GM19468 (cell line): Measurements from ENCODE around the gene ENDOV.
"Not testable (repeated sequence)": the region's sequence is repeated elsewhere in the genome, so short reads cannot be mapped to it uniquely, and the experiment has no call there.

Source experiments
- ATAC-seq: cut with Tn5 transposase; IDR thresholded peaks from one replicate; pipeline ENCODE4 v1.9.1; 2021; ENCODE audit warnings: mild to moderate bottlenecking, moderate library complexity, moderate number of reproducible peaks; ENCODE audit not compliant: unreplicated experiment; ENCODE audit errors: extremely low read depth

ENDOV gene

DNA sequence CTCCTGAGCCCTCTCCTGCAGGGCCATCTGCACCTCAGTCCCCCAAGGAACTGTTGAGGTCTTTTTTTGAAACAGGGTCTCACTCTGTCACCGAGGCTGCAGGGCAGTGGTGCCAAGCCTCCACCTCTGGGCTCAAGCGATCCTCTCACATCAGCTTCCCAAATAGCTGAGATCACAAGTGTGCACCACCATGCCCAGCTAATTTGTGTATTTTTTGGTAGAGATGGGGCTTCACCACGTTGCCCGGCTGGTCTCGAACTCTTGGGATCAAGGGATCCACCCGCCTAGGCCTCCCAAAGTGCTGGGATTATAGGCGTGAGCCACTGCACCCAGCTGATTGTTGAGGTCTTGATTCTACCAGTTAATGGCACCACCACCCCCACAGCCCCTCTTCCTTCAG lies 27.9 kb upstream of the ENDOV start:
- no peak for ATAC-seq

DNA sequence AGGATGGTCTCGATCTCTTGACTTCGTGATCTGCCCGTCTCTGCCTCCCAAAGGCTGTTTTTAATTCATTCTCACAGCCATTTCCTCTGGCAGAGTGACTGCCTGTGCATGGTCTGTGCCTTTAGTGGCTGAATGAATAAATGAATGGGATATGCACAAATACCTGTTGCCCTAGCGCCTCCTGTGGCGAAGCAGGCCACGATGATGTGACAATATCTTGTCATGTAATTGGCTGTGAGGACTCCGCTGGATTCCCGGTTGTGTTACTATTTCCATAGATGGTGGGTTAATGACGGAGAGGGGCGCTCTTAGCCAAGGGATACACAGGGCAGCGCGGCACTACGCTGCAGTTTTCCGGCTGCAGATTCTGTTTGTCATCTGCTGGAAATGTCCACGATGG lies 26.8 kb upstream of the ENDOV start:
- ATAC-seq, result no peak

DNA sequence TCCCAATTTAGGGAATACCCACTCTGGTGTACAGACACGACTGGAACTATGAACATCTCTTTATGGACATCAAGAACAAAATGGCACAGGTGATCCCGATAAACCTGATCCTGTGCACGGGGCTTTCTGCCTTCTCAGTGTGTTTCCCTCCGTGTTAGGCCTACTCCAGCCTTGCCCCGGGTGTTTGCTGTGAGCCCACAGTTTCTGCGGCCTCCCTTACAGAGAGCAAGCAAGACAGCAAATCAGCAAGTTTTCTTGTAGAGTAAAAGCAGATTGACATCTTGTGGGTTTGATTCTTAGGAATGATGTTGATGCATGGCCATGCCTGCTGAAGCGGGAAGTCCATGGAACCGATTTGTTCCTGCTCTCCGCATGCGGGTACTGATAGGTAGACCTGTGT lies 26.4 kb upstream of the ENDOV start:
- ATAC-seq, result no peak

DNA sequence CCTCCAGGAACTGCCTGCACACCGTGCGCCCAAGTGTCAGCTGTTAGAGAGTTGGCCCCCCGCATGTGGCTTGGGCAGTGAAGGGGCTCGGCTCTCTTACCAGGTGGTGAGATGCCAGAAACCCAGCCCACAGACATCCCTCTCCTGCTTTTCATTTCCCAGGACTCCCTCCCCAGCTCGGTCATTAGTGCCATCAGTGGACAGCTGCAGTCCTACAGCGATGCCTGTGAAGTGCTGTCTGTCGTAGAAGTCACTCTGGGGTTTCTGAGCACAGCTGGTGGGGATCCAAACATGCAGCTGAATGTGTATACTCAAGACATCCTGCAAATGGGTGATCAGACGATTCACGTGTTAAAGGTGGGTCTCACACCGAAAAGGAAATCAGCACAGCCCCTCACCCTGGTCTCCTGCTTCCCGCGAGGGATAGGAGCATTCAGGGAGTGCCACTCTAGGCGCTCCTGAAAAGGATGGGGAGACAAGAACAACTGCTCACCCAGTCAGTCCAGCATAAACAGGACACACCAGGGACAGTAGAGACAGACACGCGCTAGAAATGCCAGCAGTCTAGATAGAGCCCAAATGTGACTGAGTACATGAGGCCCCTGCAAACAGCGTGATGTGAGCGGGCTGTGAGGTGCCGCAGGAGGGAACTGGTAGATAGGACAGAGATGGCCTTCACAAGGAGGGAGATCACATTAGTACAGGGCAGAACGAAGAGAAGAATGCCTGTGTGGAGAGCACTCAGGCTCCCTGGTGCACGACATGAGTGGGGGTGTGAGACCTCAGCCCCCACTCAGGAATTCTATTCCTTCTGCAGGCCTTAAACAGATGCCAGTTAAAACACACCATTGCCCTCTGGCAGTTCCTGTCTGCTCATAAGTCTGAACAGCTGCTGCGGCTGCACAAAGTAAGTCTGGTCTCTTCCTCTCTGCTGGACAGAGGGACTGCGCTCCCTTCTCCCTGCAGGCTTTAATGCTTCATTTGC lies 25.7 kb upstream of the ENDOV start:
- no peak for ATAC-seq

DNA sequence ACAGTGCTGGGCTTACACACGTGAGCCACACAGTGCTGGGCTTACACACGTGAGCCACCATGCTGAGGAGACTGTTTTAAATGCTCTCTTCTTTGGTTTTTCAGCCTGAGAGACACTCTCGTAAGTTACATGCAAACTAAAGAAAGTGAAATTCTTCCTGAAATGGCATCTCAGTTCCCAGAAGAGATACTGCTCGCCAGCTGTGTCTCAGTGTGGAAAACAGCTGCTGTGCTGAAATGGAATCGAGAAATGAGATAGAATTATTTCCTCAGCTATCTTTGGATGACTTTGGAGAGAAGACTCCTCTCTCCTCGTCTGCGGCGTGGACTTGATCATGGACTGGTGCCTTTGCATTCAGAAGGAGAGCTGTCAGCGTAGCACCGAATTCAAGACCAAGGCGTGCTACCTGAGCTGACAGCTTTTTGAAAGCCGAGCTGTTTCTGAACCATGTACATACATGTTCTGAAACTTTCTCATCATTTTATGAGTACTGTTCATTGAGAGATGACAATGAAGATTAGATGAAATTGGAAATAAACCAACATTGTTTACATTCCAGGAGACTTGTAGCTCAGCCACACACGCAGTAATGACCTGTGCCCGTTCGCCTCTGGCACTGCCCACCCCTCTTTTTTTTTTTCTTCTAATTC lies 21.6 kb upstream of the ENDOV start:
- ATAC-seq, result no peak

DNA sequence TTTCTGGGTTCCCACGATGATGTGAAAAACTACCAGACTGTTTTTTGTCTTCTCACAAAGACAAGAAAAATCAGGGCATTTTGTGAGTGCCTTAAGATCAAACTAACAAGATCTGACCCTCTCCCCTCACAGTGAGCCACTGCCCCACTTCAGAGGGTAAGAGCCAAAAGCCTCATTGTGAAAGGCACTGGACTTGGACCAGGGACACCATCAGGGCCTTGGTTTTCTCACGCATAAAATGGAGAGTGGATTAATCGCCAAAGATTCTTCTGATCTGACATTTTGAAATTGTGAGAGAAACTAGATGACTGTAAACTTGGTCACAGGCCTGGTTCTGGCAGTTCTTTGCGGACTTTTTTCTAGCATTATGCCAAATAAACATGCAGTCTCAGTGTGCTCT lies 21.0 kb upstream of the ENDOV start:
- no peak for ATAC-seq

DNA sequence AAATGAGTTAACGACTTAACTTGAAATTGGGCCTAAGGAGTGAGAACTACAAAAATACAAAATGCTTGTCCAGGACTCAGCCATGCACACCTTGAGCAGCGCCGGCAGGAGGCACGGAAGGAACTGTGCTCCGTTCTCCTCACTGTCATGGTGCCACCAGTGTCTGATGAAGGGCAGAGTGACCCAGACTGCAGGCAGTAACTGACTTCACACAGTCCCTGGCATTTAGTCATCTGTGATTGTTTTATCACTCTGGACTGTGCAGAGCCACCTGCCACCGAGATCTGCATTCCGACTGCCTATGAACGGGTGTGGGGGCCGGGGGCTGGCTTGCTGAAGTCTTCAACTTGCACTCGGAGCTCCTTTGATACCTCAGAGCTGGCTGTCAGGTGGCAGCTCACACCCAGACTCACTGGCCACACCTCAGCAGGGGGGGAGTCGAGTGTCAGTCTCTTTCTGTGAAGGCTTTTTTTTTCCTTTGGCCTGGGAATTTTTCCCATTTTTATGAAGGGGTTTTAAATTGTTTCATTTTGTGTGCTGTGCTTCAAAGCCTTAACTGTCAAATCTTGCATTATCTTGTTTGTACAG lies 20.2 kb upstream of the ENDOV start:
- ATAC-seq, result no peak

DNA sequence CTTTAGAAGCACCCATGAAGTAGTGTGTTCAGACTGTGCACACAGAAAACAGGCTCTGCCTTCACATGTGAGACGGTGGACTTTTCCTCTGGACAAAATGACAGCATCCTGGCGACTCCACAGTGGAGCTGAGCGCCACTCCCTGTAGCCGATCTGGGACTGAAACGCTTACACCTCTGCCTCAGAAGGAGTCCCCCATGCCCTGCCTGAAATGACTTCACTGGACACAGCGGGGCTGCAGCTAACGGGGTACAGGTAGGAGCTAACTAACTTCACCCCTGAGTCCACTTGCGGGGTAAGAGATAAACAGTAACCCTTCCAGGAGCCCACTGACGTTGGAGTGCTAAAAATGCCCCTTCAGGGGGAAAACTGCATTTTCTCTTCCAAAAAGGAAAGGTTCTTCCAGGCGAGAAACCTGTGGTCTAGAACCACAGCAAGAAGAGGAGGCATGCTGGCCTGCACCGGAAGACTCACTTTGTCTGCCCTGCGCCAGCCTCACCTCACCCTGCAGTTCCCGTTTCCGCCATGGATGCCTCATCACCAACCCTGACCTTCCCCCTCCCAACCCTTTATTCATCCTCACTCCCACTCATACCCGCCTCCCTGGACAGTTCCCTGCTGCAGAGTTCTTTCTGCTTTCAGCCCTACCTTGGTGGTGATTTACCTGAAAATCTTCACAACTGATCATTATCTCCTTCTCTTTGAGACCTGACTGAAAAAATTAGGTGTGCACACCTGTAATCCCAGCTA lies 19.4 kb upstream of the ENDOV start:
- no peak for ATAC-seq

DNA sequence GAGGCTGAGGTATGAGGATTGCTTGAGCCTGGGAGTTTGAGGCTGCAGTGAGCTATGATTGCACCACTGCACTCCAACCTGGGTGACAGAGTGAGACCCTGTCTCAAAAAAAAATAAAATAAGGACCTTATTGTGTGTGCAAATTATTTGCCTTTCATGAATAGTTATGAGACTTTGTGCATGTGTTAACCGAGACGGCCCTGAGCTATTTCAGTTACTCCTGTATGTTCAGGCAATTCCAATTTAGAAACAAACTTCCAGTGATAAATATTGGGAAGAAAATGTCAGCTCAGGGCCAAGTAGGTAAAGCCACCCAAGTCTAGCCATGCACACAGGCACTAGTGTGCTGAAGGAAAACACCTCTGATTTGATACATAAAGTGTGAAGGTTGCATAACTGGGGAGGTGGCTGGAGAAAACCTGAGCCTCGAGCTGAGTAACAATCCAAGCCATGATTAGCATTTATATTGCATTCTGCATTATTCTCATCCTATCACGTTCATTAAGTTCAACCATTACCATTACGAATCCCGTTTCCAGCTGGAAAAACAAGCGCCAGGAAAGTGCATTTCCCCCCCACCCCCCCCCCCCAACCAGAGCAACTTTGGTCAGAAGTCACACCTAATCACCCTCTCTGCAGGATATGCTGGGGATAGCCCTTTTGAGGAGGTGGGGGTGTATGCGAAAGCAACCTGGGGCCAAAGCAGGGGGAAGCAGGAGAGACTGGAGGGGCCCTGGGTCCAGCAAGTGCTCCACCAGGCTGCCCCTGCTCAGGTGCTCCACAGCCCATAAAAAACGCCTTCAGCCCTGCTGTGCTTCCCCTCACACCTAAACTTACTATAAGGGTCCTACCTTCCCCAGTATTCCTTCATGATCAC lies 18.6 kb upstream of the ENDOV start:
- ATAC-seq, result no peak

DNA sequence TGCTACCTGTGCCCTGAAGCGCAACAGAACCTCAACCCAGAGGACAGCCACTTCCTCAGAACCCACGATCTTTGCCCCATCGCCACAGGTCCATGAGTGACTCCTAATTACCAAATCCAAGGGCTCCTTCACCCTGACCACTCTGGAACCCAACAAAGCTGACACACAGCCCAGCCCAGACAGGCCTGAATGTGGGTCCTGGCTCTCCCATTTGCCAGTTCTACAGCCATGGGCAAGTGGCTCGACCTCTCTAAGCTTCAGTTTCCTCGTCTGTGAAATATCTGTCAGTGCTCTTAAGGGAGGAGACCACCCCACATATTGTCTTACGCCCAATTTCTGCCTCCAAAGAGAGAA lies 18.0 kb upstream of the ENDOV start:
- ATAC-seq, result no peak

DNA sequence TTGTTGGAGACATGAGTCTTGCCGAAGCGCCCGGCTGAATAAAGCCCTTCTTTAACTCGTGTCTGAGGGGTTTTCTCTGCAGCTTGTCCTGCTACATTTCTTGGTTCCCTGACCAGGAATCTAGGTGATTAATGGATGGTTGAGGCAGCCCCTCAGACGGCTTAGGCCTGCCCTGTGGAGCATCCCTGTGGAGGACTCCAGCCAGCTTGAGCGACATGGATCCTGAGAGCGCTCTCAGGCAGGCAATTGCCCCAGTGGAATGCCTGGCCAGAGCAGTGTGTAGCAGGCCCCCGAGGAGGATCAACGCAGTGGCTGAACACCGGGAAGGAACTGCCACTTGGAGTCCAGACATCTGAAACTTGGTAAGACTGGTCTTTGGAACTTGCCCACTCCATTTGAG lies 17.3 kb upstream of the ENDOV start:
- no peak for ATAC-seq

DNA sequence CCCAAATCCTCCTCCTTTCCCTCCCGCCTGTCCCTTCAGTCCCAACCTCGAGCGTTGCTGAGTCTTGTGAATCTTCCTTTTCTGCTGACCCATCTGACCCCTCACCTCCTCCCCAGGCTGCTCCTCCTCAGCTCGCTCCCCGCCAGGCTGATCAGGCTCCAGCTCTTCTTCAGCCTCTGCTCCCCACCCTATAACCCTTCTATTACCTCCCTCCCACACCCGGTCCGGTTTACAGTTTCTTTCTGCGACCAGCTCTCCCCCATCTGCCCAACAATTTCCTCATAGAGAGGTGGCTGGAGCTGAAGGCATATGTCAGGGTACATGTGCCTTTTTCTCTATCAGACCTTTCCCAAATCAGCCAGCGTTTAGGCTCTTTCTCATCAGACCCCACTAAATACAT lies 13.9 kb upstream of the ENDOV start:
- not testable (repeated sequence) for ATAC-seq

DNA sequence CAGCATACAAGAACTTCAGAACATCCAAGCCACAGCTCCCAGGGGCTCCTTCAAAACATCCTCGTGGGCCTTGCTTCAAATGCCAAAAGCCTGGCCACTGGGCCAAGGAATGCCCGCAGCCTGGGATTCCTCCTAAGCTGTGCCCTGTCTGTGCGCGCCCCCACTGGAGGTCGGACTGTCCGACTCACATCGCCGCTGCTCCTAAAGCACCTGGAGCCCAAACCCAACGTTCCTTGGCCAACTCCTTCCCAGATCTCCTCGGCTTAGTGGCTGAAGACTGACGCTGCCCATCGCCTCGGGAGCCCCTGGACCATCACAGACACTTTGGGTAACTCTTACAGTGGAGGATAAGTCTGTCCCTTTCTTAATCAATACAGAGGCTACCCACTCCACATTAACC lies 12.9 kb upstream of the ENDOV start:
- not testable (repeated sequence) for ATAC-seq

DNA sequence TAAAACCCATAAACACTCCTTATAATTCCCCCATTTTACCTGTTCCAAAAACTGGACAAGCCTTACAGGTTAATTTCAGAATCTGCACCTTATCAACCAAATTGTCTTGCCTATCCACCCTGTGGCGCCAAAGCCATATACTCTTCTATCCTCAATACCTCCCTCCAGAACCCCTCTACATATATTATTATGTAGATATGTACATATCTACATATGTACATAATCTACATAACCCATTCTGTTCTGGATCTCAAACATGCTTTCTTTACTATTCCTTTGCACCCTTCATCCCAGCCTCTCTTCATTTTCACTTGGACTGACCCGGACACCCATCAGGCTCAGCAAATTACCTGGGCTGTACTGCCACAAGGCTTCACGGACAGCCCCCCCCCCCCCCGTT lies 12.0 kb upstream of the ENDOV start:
- no peak for ATAC-seq

DNA sequence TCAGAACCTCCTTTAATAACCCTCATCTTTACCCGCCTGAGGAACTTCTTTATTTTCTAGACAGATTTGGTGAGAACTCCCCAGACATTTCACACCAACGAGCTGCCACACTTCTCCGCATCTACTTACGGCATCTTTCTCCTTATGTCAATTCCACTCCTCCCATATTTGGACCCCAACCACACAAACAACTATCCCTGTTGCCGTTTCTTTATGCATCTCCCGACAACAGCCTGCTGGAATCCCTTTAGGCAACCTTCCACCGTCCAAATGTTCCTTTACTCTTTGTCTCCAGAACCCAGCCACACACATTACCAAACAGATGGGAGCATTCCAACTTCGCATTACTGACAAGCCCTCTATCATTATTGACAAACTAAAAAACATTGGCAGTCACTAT lies 8.8 kb upstream of the ENDOV start:
- ATAC-seq, result no peak

DNA sequence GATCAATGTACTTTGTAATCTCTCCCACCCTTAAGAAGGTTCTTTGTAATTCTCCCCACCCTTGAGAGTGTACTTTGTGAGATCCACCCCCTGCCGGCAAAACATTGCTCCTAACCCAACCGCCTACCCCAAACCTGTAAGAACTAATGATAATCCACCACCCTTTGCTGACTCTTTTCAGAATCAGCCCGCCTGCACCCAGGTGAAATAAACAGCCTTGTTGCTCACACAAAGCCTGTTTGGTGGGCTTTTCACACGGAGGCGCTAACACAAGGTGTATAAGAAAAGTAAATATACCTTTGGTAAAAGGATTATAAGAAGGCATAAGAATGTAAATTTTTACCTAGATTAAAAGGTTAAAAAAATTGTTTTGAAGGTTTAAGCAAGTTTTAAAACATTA lies 7.0 kb upstream of the ENDOV start:
- ATAC-seq, result not testable (repeated sequence)

DNA sequence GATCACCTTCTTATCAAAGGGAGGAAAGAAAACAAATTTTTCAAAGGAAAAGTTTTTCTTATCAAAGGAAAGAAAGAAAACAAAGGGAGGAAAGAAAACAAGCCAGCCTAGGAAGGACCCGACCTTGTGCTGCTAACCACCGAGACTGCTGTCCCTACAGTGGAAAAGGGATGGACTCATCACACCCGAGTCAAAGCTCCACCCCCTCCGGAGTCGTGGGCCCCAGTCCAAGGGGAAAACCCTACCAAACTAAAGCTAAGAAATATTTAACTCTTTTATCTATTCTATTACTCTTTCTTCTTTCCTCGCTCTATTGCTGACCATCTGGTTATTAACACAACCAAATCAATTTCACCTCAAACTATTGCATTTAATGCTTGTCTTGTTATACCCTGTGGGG lies 6.1 kb upstream of the ENDOV start:
- ATAC-seq, result no peak

DNA sequence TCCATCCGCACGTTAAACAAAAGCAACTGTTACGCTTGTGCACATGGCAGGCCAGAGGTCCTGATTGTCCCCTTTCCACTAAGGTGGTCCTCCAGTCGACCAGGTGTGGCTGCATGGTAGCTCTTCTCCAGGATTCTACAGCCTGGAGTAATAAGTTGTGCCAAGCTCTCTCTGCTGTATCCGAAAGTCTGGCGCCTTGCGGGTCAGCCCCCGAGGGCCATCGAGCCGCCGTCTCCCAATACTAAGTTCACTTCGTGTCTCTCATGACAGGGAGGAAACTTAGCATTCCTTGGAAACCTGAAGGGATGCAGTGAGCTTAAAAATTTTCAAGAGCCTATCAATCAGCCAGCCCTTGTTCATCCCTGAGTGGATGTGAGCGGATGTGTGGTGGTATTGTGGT lies 5.3 kb upstream of the ENDOV start:
- ATAC-seq, result no peak

DNA sequence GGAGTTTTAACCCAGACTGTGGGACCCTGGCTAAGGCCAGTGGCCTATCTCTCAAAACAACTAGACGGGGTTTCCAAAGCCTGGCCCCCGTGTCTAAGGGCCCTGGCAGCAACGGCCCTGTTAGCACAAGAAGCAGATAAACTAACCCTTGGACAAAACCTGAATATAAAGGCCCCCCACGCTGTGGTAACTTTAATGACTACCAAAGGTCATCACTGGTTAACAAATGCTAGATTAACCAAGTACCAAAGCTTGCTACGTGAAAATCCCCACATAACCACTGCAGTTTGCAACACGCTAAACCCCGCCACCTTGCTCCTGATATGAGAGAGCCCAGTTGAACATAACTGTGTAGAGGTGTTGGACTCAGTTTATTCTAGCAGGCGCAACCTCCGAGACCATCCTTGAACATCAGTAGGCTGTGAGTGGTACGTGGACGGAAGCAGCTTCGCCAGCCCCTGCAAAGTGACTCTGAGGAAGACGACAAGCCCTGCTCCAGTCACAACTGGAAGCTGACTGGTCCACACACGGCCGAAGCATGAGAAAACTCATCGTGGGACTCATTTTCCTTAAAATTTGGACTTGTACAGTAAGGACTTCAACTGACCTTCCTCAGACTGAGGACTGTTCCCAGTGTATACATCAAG lies 4.4 kb upstream of the ENDOV start:
- ATAC-seq, result not testable (repeated sequence)
